K562 (cell line): ENCODE results near the gene GRAMD2A. TPM values are rescaled to one million over a fixed set of nuclear protein-coding genes. Genes with fewer than 3 reads are reported as not detected.

ENCODE experiments used
- CAMTA2 ChIP-seq: fragments of 250-450 bp; sonication (Bioruptor Pico); conservative IDR thresholded peaks from 2 replicates; pipeline ENCODE4 v1.5.1; 2022
- KDM1A ChIP-seq, 2 experiments: fragments of 450-650 bp; IDR thresholded peaks; 2 replicates each; pipeline ENCODE4 v1.6.1; 2016; ENCODE audit warnings: mild to moderate bottlenecking in 2 of 2
- RBM22 ChIP-seq: fragments of 200-400 bp; formaldehyde crosslinking; IDR thresholded peaks from 2 replicates; pipeline ENCODE4 v1.6.1; 2018; ENCODE audit warnings: low read length, low read depth; ENCODE audit not compliant: poor library complexity, severe bottlenecking
- polyA plus RNA-seq, 8 experiments: library from polyadenylated mRNA; depleted of rRNA in 4 of 8; stranded (reverse) in 5 of 8; unstranded in 3 of 8; fragments of >200 nt; fragmentation: Nextera tagmentation in 2 of 8; fragmentation: Illumina TruSeq in 1 of 8; extraction: Ambion mirVana in 2 of 8; extraction: Trizol in 1 of 8; gene quantifications; 2 replicates each; pipeline versions ENCODE4 v1.2.1 to v1.2.3, GENCODE V29; 2011 to 2014; ENCODE audit warnings: inconsistent platforms in 1 of 8, missing spikeins in 1 of 8
- total RNA-seq, 7 experiments: library from RNA; depleted of rRNA in 6 of 7; stranded (reverse); fragments of >200 nt in 6 of 7; fragmentation: Illumina TruSeq in 2 of 7; extraction: Trizol in 2 of 7; gene quantifications; 2 replicates each; pipeline versions ENCODE4 v1.2.1 to v1.2.3, GENCODE V29; 2011 to 2021; ENCODE audit warnings: low replicate concordance in 1 of 7
- TF ChIP-seq, protein P1 (sequence below): sonication (generic); formaldehyde crosslinking; IDR thresholded peaks from 2 replicates; pipeline ENCODE4 v1.8.1; 2023; ENCODE audit warnings: mild to moderate bottlenecking, missing genetic modification reagents
- TF ChIP-seq, protein P2 (sequence below): fragments of 250-450 bp; sonication (Bioruptor Pico); IDR thresholded peaks from 2 replicates; pipeline ENCODE4 v1.5.0; 2020; ENCODE audit warnings: mild to moderate bottlenecking

GRAMD2A gene
- total and polyA plus RNA-seq, 9 of the 15 experiments (the other 6 are each of a cell fraction or from before 2014, with no cell fraction given) = 0.08 to 0.22 TPM; not detected in 7

DNA sequence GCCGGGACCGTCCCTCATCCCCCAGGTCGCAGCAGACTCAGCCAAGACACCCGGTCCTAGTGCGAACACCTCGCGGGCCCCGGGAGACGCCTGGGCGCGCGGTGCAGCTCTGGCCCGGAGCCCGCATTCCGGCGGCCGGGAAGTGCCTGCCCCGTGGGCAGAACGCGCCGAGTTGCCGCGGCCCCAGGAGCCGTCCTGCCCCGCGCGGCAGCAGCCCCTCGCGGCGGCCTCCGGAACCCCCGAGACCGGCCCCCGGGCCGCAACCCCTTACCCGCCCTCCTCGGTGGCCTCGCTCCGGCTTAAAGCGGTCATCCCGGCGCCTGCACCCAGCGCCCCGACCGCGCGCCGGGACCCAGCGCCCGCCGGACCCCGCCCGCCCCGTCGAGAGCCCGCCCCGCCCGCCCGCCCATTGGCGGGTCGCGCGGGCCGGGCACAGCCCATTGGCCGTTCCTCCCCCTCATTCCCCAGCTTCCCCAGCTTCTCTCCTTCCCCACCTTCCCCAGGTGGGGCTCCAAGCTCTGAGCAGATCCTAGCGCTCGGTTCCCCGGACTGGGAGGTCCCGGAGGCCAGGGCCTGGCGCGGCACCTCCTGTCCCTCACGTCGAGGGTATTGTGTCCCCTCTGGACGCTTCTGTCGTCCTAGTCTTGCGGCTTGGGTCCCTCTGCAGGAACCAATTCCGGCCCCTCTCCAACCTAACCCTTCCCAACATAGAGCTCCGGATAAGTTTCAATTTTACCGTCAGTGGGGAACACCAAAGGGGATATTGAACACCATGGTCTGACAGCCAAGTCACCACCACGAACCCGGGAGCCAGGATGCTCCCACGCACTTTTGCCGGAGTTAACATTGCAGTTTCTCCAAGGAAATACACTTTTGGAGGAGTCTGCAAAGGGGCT, at the start of gene GRAMD2A (continued):
- TF ChIP-seq, protein P1, sequence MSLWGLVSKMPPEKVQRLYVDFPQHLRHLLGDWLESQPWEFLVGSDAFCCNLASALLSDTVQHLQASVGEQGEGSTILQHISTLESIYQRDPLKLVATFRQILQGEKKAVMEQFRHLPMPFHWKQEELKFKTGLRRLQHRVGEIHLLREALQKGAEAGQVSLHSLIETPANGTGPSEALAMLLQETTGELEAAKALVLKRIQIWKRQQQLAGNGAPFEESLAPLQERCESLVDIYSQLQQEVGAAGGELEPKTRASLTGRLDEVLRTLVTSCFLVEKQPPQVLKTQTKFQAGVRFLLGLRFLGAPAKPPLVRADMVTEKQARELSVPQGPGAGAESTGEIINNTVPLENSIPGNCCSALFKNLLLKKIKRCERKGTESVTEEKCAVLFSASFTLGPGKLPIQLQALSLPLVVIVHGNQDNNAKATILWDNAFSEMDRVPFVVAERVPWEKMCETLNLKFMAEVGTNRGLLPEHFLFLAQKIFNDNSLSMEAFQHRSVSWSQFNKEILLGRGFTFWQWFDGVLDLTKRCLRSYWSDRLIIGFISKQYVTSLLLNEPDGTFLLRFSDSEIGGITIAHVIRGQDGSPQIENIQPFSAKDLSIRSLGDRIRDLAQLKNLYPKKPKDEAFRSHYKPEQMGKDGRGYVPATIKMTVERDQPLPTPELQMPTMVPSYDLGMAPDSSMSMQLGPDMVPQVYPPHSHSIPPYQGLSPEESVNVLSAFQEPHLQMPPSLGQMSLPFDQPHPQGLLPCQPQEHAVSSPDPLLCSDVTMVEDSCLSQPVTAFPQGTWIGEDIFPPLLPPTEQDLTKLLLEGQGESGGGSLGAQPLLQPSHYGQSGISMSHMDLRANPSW (CRISPR knock-in tag) = no peak
- TF ChIP-seq RBM22 (peak; percentile 70), KDM1A (IDR thresholded peaks at IDR 0.05) (no peak), CAMTA2 (CRISPR knock-in tag) (0 out of 2 replicates have a peak, but pooled peaks have one; percentile 37)
- TF ChIP-seq, protein P2, sequence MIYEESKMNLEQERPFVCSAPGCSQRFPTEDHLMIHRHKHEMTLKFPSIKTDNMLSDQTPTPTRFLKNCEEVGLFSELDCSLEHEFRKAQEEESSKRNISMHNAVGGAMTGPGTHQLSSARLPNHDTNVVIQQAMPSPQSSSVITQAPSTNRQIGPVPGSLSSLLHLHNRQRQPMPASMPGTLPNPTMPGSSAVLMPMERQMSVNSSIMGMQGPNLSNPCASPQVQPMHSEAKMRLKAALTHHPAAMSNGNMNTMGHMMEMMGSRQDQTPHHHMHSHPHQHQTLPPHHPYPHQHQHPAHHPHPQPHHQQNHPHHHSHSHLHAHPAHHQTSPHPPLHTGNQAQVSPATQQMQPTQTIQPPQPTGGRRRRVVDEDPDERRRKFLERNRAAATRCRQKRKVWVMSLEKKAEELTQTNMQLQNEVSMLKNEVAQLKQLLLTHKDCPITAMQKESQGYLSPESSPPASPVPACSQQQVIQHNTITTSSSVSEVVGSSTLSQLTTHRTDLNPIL (CRISPR knock-in tag) = 0 out of 2 replicates have a peak, but pooled peaks have one; percentile 19
